Psoas muscle (tissue), 8 donors: ENCODE measurements around the gene CD5L. TPM values are rescaled to one million over a fixed set of nuclear protein-coding genes. Genes with fewer than 3 reads are reported as not detected.

Source experiments
- ATAC-seq, 4 donors: fragments of 200-7000 bp; cut with Tn5 transposase; one replicate each; pipeline ENCODE4 v1.9.1; 2020; ENCODE audit warnings: moderate library complexity in 3 of 4, mild to moderate bottlenecking in 2 of 4
- DNase-seq, 2 donors: peaks; one replicate each; pipeline ENCODE4 v3.0.0-alpha.2; 2020
- H3K27ac ChIP-seq: fragments of 200-600 bp; one replicate; pipeline ENCODE4 v1.8.0; 2022
- H3K27me3 ChIP-seq, 3 donors: fragments of 200-600 bp in 1 of 3; one replicate each; pipeline versions ENCODE4 v1.6.1 to v1.8.0; 2013 to 2022; ENCODE audit warnings: low read length in 2 of 3, mild to moderate bottlenecking in 2 of 3, moderate library complexity in 1 of 3; ENCODE audit not compliant: insufficient read depth in 3 of 3
- H3K36me3 ChIP-seq, 2 donors: fragments of 200-600 bp in 1 of 2; one replicate each; pipeline versions ENCODE4 v1.6.1 to v1.8.0; 2013 to 2022; ENCODE audit warnings: low read depth in 1 of 2, mild to moderate bottlenecking in 1 of 2, moderate library complexity in 1 of 2; ENCODE audit not compliant: insufficient read depth in 1 of 2
- H3K4me1 ChIP-seq: fragments of 200-600 bp; one replicate; pipeline ENCODE4 v1.8.0; 2022
- H3K4me3 ChIP-seq: fragments of 200-600 bp; one replicate; pipeline ENCODE4 v1.8.0; 2022; ENCODE audit warnings: mild to moderate bottlenecking
- H3K9me3 ChIP-seq: fragments of 200-600 bp; one replicate; pipeline ENCODE4 v1.8.0; 2022
- CTCF ChIP-seq: fragments of 200-600 bp; IDR thresholded peaks from one replicate; pipeline ENCODE4 v1.8.0; 2022; ENCODE audit warnings: antibody characterized with exemption
- WGBS, 3 donors: extraction: QIAGEN DNeasy Blood & Tissue Kit; methylation state at CpG; one replicate each; pipeline versions ENCODE4 v1.1.6 to v1.1.7; 2013; 5-methylcytosine and 5-hydroxymethylcytosine counted together
- intact Hi-C, 2 donors: fragments of 100-400 bp; cut with DNase I; formaldehyde crosslinking; loops; one replicate each; pipeline versions ENCODE4 v1.11.0 to v1.14.2; 2022
- polyA plus RNA-seq, 3 donors: library from polyadenylated mRNA; stranded (reverse); fragments of 200-250 nt; gene quantifications; one replicate each; pipeline ENCODE4 v1.2.3, GENCODE V29; 2013
- total RNA-seq, 4 donors: library from RNA; stranded (reverse); fragmentation: NEBNext Ultra II Directional in 2 of 4; extraction: Animal tissue kit (Norgen Biotek cat#: 25700) in 2 of 4; gene quantifications; one replicate each; pipeline versions ENCODE4 v1.2.1 to v1.2.4, GENCODE V29; 2021 to 2023
- donor health status: healthy with polysubstance abuse.
- donor health status: DM: no; HTN: no; CAD: no; lungs with moderate emphysema.
- donor health status: Bipolar disorder and iron deficiency.
- donor health status: healthy.
- donor health status: DM: yes; HTN: yes; CAD: no.
- donor health status: DM: no; HTN: no; CAD: no.
- donor health status: DM: no; HTN: no; CAD: no.
- donor health status: DM: yes; HTN: yes; CAD: no.

The CD5L gene
- total and polyA plus RNA-seq, 7 donors, result 0.09 to 1.1 (median 0.20) TPM; not detected in 4

- no peaks in the 10 kb centered on the region for H3K4me1 ChIP-seq
- no peaks in the 10 kb centered on the region for H3K27me3 ChIP-seq
- H3K4me3 ChIP-seq, result no peak overlapping the region
- intact Hi-C loops, result no loop called here
- ATAC-seq (no peak), DNase-seq (no peak)
- TF ChIP-seq CTCF, result no peak
- WGBS, 3 donors, result 51 to 57% (median 55%) methylated on average over 6 of the region's 6 CpGs
- H3K36me3 ChIP-seq, result no peaks in the 10 kb centered on the region
- H3K9me3 ChIP-seq, result no peaks in the 10 kb centered on the region
- no peak overlapping the region for H3K27ac ChIP-seq
Observed at GRCh38 chr1:157806431-157807149, 35.0 kb downstream of the CD5L start.

DNA sequence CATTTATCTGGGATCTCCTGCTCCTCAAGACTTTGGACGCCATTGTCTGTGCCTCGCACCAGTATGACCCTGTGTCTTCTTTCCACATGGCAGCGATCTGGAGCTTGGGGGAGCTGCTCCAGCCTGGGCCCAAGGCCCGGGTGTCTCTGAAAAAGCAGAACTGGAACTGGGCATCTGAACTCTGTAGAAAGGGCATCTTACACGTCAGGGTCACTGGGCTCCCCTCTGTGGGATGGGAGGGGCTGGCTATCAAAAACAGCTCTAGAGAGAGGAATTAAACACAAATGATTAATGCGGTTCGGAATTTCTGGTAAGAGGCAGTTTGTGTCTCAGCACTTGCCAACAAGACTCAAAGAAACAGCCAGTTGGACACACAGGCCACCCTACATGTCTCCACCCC lies 37.8 kb downstream of the CD5L start:
- intact Hi-C loops, result no loop called here
- H3K36me3 ChIP-seq, result no peaks in the 10 kb centered on the region
- no peak for ATAC-seq

GRCh38 chr1:157799996-157800395 lies 41.6 kb downstream of the CD5L start:
- no peak for TF ChIP-seq CTCF
- WGBS, 3 donors, result 63 to 68% (median 65%) methylated on average over 1 of the region's 1 CpG
- DNase-seq, result no peak

More for the DNA sequence above, 37.8 kb downstream of the CD5L start:
- TF ChIP-seq CTCF, result no peak
- WGBS, 3 donors, result 76 to 83% (median 77%) methylated on average over 7 of the region's 7 CpGs
- Histone ChIP-seq H3K27me3 (no peaks in the 10 kb centered on the region), H3K9me3 (no peaks in the 10 kb centered on the region), H3K4me1 (no peaks in the 10 kb centered on the region), H3K27ac (no peak overlapping the region), H3K4me3 (no peak overlapping the region)
- no peak for DNase-seq

GRCh38 chr1:157798211-157798610 lies 43.4 kb downstream of the CD5L start:
- Histone ChIP-seq H3K27me3 (no peaks in the 10 kb centered on the region), H3K9me3 (peaks cover 4% of the 10 kb centered on the region), H3K4me1 (no peaks in the 10 kb centered on the region), H3K4me3 (no peak overlapping the region), H3K27ac (no peak overlapping the region), H3K36me3 (no peaks in the 10 kb centered on the region)
- DNase-seq (no peak), ATAC-seq (no peak)
- WGBS, 3 donors, result 78 to 83% (median 81%) methylated on average over 5 of the region's 5 CpGs
- intact Hi-C loops, result no loop called here
- TF ChIP-seq CTCF, result no peak

More at GRCh38 chr1:157799996-157800395, 41.6 kb downstream of the CD5L start:
- Histone ChIP-seq H3K27ac (no peak overlapping the region), H3K27me3 (no peaks in the 10 kb centered on the region), H3K4me1 (no peaks in the 10 kb centered on the region), H3K9me3 (no peaks in the 10 kb centered on the region), H3K4me3 (no peak overlapping the region), H3K36me3 (no peaks in the 10 kb centered on the region)
- intact Hi-C loops, result no loop called here
- no peak for ATAC-seq

- TF ChIP-seq CTCF, result no peak
- Histone ChIP-seq H3K4me3 (no peak overlapping the region), H3K4me1 (no peaks in the 10 kb centered on the region), H3K27me3 (no peaks in the 10 kb centered on the region), H3K9me3 (no peaks in the 10 kb centered on the region), H3K27ac (no peak overlapping the region), H3K36me3 (no peaks in the 10 kb centered on the region)
- DNase-seq (no peak), ATAC-seq (no peak)
- intact Hi-C loops, result no loop called here
- WGBS, 3 donors, result 0 to 7% (median 3%) methylated on average over 1 of the region's 1 CpG
Observed at GRCh38 chr1:157785248-157785647, 56.4 kb downstream of the CD5L start.
